Measurements from ENCODE around the gene PLEKHB2. TPM values are rescaled to one million over a fixed set of nuclear protein-coding genes. Genes with fewer than 3 reads are reported as not detected.

Gene PLEKHB2
- polyA plus RNA-seq, 3 donors, result 53.9 to 172 (median 146) TPM

DNA sequence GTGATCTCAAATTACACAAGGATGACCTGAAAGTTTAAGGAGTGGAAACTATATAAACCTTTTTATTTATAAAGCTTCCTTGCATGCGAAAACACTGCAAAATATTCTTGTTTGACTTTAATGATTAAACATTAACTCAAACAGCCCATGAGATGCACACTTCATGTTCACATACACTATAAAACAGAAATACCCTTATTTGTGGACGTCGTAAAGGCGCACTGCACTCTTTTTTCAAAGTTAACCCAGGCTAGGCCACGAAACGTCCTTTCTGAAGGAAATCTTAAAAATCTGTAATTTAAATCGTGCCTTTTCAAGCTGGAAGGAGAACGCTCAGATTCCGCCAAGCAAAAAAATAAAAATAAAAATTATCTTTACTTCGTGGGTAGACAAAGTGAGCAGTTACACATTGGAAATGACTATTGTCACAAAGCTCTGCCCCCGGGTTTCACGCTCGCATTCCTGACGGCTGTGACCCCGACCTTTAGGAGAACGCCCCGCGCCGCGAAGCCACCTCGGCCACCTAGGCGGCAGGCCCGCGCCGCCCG, 12.6 kb upstream of the PLEKHB2 start:
- Mint-ChIP-seq H3K4me1 (peaks cover 13% of the 10 kb centered on the region), H3K4me3 (peak overlapping the region; percentile 77 to 81), H3K9me3 (peaks cover 0 to 2% (median 0%) of the 10 kb centered on the region in 7 donors), H3K27ac (peak overlapping the region in 6 of 7 donors; percentile 72 to 87 (median 86)), H3K27me3 (ENCODE audit: low read depth in 3 of 3) (peaks cover 0 to 7% (median 2%) of the 10 kb centered on the region in 3 donors), H3K36me3 (peaks cover 15 to 26% of the 10 kb centered on the region in 2 donors)
- H3K79me2 ChIP-seq (ENCODE audit: insufficient read depth, low read length), result peaks cover 54% of the 10 kb centered on the region
- TF ChIP-seq, protein P1, sequence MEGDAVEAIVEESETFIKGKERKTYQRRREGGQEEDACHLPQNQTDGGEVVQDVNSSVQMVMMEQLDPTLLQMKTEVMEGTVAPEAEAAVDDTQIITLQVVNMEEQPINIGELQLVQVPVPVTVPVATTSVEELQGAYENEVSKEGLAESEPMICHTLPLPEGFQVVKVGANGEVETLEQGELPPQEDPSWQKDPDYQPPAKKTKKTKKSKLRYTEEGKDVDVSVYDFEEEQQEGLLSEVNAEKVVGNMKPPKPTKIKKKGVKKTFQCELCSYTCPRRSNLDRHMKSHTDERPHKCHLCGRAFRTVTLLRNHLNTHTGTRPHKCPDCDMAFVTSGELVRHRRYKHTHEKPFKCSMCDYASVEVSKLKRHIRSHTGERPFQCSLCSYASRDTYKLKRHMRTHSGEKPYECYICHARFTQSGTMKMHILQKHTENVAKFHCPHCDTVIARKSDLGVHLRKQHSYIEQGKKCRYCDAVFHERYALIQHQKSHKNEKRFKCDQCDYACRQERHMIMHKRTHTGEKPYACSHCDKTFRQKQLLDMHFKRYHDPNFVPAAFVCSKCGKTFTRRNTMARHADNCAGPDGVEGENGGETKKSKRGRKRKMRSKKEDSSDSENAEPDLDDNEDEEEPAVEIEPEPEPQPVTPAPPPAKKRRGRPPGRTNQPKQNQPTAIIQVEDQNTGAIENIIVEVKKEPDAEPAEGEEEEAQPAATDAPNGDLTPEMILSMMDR (IDR thresholded peaks at IDR 0.05), result no peak
- H3K4me3 ChIP-seq (replicated peaks in 1 of 3; ENCODE audit: low read depth in 2 of 3, low read length in 3 of 3), result peak overlapping the region; percentile 56 to 97 (median 69)
- H4K20me1 ChIP-seq (ENCODE audit: insufficient read depth, low read length), result peaks cover 53% of the 10 kb centered on the region
- DNase-seq, result no peak
- peaks cover 12 to 19% of the 10 kb centered on the region in 2 donors for H3K4me1 ChIP-seq (ENCODE audit: control insufficient read depth in 1 of 2, insufficient read depth in 2 of 2, low read length in 2 of 2)
- peak overlapping the region; percentile 72 for H3K4me2 ChIP-seq (replicated peaks; ENCODE audit: extremely low read depth, low read length, poor library complexity, severe bottlenecking)
- H3K27me3 ChIP-seq (ENCODE audit: control insufficient read depth in 2 of 2, insufficient read depth in 2 of 2, low read length in 2 of 2), result no peaks in the 10 kb centered on the region
- 2% methylated on average over 23 of the region's 26 CpGs for WGBS (ENCODE audit: insufficient coverage)
- H3K9ac ChIP-seq (ENCODE audit: insufficient read depth, low read length, poor library complexity, severe bottlenecking), result peak overlapping the region; percentile 85
- peak overlapping the region; percentile 64 for H2AFZ ChIP-seq (ENCODE audit: insufficient read depth, low read depth, low read length, poor library complexity, severe bottlenecking)
- H3K27ac ChIP-seq (ENCODE audit: low read depth in 1 of 2, low read length in 2 of 2), result peak overlapping the region; percentile 72 to 91
- H3K36me3 ChIP-seq (replicated peaks in 1 of 2; ENCODE audit: control insufficient read depth in 1 of 2, insufficient read depth in 2 of 2, low read length in 2 of 2), result peaks cover 11 to 17% of the 10 kb centered on the region in 2 donors
- intact Hi-C loops (cut with micrococcal nuclease), result loop anchor here in 1 of 2 donors (1.0 to 5.0 kb wide), 2 partner anchors 14 to 35 kb away; no protein-coding TSS in a partner anchor
- H3K9me3 ChIP-seq (replicated peaks in 1 of 2; ENCODE audit: control insufficient read depth in 1 of 2, insufficient read depth in 1 of 2, low read length in 2 of 2), result no peaks in the 10 kb centered on the region

DNA sequence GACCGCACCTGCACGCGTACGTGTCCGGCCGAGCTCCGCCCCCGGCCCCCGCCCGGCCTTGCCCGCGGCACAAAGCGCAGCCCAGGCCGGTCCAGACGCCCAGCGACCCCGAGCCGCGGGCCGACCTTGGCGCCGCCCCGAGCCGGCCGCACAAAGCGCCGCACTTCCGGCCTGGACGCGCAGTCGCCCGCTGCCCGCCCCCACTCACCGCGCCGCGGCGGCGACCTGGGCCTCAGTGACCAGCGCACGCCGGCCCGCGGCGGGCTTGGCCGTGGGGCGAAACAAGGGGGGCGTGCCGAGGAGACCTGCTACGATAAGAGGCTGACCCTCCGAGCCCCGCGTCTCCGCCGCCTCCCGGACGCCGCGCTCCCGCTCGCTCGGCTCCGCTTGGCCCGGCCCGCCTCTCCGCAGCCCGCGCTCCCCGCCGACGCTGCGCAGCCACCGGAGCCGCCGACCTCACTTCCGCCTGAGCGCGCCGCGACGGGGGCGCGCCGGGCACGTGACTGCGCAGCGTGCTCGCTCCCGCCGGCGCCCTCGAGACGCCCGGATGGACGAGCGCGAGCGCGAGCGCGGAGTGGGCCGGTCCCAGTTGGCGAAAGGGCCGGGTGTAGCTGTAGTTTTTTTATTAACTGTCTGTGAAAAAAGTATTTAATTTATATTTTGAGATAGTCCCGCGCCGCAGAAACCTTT, 12.0 kb upstream of the PLEKHB2 start, which contains the start of gene FAM168B:
Gene FAM168B, minus strand, starts transcription at position 455 of the 690 bp plus-strand sequence. CDS start 10,814 bp downstream, outside the sequence.
- H3K4me3 Mint-ChIP-seq, result peak within 1 kb of the TSS; percentile 90 to 96
- TF ChIP-seq, protein P1 (IDR thresholded peaks at IDR 0.05), result no peak
- Histone ChIP-seq H2AFZ (ENCODE audit: insufficient read depth, low read depth, low read length, poor library complexity, severe bottlenecking) (peak within 1 kb of the TSS; percentile 97), H3K4me3 (replicated peaks in 1 of 3; ENCODE audit: low read depth in 2 of 3, low read length in 3 of 3) (peak within 1 kb of the TSS; percentile 56 to 97 (median 80)), H3K9me3 (replicated peaks in 1 of 2; ENCODE audit: control insufficient read depth in 1 of 2, insufficient read depth in 1 of 2, low read length in 2 of 2) (no peaks in the 10 kb centered on the region), H3K27ac (ENCODE audit: low read depth in 1 of 2, low read length in 2 of 2) (peak within 1 kb of the TSS; percentile 88 to 91), H3K79me2 (ENCODE audit: insufficient read depth, low read length) (peaks cover 48% of the 10 kb centered on the region), H3K4me2 (replicated peaks; ENCODE audit: extremely low read depth, low read length, poor library complexity, severe bottlenecking) (peak within 1 kb of the TSS; percentile 72), H4K20me1 (ENCODE audit: insufficient read depth, low read length) (peaks cover 47% of the 10 kb centered on the region), H3K27me3 (ENCODE audit: control insufficient read depth in 2 of 2, insufficient read depth in 2 of 2, low read length in 2 of 2) (no peaks in the 10 kb centered on the region), H3K9ac (ENCODE audit: insufficient read depth, low read length, poor library complexity, severe bottlenecking) (peak within 1 kb of the TSS; percentile 85), H3K4me1 (ENCODE audit: control insufficient read depth in 1 of 2, insufficient read depth in 2 of 2, low read length in 2 of 2) (peaks cover 12 to 19% of the 10 kb centered on the region in 2 donors), H3K36me3 (replicated peaks in 1 of 2; ENCODE audit: control insufficient read depth in 1 of 2, insufficient read depth in 2 of 2, low read length in 2 of 2) (peaks cover 5 to 11% of the 10 kb centered on the region in 2 donors)
- H3K36me3 Mint-ChIP-seq, result peaks cover 9 to 20% of the 10 kb centered on the region in 2 donors
- H3K4me1 Mint-ChIP-seq, result peaks cover 13% of the 10 kb centered on the region
- under 1% methylated on average over 106 of the region's 107 CpGs for WGBS (ENCODE audit: insufficient coverage)
- peaks cover 0 to 2% (median 0%) of the 10 kb centered on the region in 7 donors for H3K9me3 Mint-ChIP-seq
- intact Hi-C loops (cut with micrococcal nuclease), result loop anchor here in 1 of 2 donors (1.0 to 5.0 kb wide), 2 partner anchors 13 to 34 kb away; no protein-coding TSS in a partner anchor
- peaks cover 0 to 7% (median 2%) of the 10 kb centered on the region in 3 donors for H3K27me3 Mint-ChIP-seq (ENCODE audit: low read depth in 3 of 3)
- peak; percentile 81 to 90 (median 85) for DNase-seq
- peak within 1 kb of the TSS; percentile 86 to 97 (median 96) for H3K27ac Mint-ChIP-seq

Measured in CD14-positive monocyte (primary cell).